ENCODE data around the gene LASP1.

The LASP1 gene

GRCh38 chr17:38904892-38905291 lies 35.0 kb downstream of the LASP1 start:
- TF ChIP-seq, protein P1, sequence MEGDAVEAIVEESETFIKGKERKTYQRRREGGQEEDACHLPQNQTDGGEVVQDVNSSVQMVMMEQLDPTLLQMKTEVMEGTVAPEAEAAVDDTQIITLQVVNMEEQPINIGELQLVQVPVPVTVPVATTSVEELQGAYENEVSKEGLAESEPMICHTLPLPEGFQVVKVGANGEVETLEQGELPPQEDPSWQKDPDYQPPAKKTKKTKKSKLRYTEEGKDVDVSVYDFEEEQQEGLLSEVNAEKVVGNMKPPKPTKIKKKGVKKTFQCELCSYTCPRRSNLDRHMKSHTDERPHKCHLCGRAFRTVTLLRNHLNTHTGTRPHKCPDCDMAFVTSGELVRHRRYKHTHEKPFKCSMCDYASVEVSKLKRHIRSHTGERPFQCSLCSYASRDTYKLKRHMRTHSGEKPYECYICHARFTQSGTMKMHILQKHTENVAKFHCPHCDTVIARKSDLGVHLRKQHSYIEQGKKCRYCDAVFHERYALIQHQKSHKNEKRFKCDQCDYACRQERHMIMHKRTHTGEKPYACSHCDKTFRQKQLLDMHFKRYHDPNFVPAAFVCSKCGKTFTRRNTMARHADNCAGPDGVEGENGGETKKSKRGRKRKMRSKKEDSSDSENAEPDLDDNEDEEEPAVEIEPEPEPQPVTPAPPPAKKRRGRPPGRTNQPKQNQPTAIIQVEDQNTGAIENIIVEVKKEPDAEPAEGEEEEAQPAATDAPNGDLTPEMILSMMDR (IDR thresholded peaks at IDR 0.05): no peak

DNA sequence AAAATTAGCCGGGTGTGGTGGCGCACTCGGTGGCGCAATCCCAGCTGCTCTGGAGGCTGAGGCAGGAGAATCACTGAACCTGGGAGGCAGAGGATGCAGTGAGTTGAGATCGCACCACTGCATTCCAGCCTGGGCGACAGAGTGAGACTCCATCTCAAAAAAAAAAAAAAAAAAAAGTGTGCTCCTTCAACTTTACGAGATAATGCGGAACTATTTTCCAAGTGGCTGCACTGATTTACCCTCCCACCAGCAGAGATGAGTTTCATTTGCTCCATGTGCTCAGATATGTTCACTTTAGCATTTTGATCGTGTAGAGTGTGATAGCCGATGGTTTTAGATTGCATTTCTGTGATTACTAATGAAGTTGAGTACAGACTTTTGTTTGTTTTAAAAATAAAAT lies 35.5 kb downstream of the LASP1 start:
- TF ChIP-seq, protein P1 (IDR thresholded peaks at IDR 0.05): no peak

DNA sequence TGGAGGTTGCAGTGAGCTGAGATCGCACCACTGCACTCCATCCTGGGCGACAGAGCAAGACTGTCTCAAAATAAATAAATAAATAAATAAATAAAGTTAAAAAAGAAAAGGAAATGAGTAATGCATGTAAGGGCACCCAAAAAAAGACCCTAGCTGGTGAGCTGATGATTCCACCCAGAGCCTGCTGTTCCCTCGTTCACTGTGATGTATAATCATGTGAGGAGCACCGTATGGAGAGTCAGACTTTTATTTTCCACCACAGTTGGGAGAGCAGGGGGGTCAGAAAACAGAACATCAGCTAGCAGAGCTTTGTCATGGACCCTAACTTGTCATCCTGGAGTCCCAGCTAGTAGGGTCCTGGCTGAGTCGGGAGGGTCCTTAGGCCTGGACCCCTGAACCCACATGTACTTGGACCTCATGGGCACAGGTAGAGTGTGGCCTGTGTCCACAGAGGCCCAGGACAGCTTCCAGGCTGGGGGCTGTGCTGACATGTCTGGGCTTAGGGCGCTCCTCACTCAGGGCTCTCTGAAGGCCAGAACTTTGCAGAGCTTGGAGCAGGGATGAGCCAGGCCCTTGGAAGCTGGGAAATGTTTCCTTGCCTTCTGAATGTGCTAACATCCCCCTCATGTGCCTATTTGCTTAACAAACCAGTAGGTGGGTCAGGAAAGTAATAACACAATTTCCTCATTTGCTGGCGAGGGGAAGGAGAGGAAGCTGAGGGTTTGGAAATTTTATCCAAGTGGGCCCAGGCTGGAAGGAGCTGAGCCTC lies 36.8 kb downstream of the LASP1 start:
- TF ChIP-seq, protein P1 (IDR thresholded peaks at IDR 0.05): no peak

GRCh38 chr17:38907930-38908675 lies 38.2 kb downstream of the LASP1 start:
- TF ChIP-seq, protein P1 (IDR thresholded peaks at IDR 0.05): no peak

DNA sequence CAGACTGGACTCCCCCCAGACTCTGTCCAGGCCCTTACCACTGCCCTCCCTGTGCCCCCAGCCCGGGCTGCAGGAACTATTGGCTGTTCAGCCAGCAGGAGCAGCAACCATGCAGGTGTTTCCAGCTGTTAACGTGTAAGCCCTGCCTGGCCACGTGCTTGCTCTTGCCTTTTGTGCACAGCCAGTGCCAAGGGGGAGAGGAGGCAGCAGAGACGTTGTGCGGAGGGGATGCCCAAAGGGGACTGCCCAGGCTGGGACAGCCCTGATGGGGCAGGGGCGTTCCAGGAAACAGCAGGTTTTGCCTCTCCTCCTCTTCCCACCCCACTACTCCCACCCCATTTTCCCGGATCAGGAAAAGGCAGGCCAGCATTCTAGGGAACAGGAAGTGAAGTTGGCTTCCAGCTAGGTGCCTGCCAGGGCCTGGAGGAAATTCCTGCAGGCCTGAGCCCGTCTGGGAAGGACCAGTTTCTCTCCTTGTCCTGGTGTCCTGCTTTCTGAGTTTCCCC lies 38.9 kb downstream of the LASP1 start:
- TF ChIP-seq, protein P1 (IDR thresholded peaks at IDR 0.05): no peak

DNA sequence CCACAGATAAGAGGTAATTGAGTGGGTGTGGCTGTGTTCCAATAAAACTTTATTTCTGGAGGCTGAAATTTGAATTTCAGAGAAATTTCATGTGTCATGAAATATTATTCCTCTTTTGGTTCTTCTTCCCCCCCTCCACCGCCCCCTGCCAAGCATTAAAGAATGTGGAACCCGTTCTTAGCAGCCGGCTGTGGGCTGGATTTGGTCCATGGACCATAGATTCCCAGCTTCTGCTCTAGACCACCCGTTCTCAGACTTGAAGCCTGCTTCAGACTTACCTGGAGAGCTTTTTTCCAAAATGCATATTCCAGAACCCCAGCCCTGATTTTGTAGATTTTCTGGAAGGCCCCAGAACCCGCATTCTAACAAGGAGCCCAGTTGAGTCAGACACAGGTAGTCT lies 40.5 kb downstream of the LASP1 start:
- TF ChIP-seq, protein P1 (IDR thresholded peaks at IDR 0.05): no peak

DNA sequence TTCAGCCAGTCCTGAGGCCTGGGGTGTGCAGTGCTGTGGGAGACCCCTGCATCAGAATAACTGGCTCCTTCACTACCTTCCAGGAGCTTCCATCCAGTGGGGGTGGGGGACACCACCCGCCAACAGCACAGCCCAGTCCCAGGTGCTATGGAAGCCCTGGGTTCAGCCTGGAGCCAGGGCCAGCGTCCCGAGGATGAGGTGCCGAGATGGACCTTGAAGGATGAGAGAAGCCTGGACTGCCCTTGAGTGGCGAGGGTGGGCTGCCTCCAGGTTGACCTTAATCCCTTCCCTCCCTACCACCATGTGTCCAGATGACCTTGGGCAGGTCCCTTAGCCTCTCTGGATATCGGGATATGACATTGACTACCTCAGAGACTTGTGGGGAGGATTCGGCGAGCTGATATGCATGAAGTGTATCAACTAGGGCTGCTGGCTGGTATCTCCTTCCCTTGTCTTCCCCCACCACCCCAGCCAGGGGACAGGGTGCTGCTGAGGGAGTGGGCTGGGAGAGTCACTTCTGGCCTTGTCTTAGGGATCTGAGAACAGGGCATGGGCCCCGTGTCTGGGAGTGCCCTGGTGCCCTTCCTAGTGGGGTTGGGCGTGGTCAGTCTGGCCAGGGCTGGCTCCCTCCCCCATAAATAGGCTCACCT lies 41.3 kb downstream of the LASP1 start:
- TF ChIP-seq, protein P1 (IDR thresholded peaks at IDR 0.05): no peak

Measured in LNCAP (cell line).